CD4-positive, CD25-positive, alpha-beta regulatory T cell (primary cell): ENCODE measurements around the gene IFTAP. TPM values are rescaled to one million over a fixed set of nuclear protein-coding genes. Genes with fewer than 3 reads are reported as not detected.

Experiments used
- ATAC-seq, 2 donors: fragments of 150-1000 bp; cut with Tn5 transposase; one replicate each; pipeline ENCODE4 v1.10.0; 2021; ENCODE audit warnings: low read depth in 2 of 2, moderate number of reproducible peaks in 2 of 2, moderate library complexity in 1 of 2
- DNase-seq, 3 donors: peaks; one replicate each; pipeline versions ENCODE4 v3.0.0 to v3.0.0-alpha.2; 2012 to 2022; ENCODE audit warnings: mixed read lengths in 1 of 3
- H3K27ac ChIP-seq: one replicate; pipeline ENCODE4 v1.7.0; 2013; ENCODE audit warnings: mild to moderate bottlenecking, low read length; ENCODE audit not compliant: insufficient read depth, poor library complexity, severe bottlenecking
- H3K27me3 ChIP-seq: one replicate; pipeline ENCODE4 v1.7.0; 2013; ENCODE audit warnings: low read length; ENCODE audit not compliant: control insufficient read depth, insufficient read depth
- H3K36me3 ChIP-seq: one replicate; pipeline ENCODE4 v1.7.0; 2013; ENCODE audit warnings: mild to moderate bottlenecking, low read length, moderate library complexity; ENCODE audit not compliant: control insufficient read depth, insufficient read depth
- H3K4me1 ChIP-seq: 2 replicates; pipeline ENCODE4 v1.7.0; 2013; ENCODE audit warnings: mild to moderate bottlenecking, low read length; ENCODE audit not compliant: insufficient read depth, control insufficient read depth, poor library complexity, severe bottlenecking
- H3K4me3 ChIP-seq: one replicate; pipeline ENCODE4 v1.7.0; 2013; ENCODE audit warnings: low read depth, mild to moderate bottlenecking, low read length, moderate library complexity
- H3K9me3 ChIP-seq, 2 experiments: 1 replicate in 1 of 2; 2 replicates in 1 of 2; pipeline ENCODE4 v1.7.0; 2013; ENCODE audit warnings: low read length in 2 of 2, mild to moderate bottlenecking in 1 of 2, moderate library complexity in 1 of 2; ENCODE audit not compliant: control insufficient read depth in 2 of 2
- H3K27ac Mint-ChIP-seq, 3 donors: one replicate each; pipeline ENCODE4 v1.8.0; 2020 to 2022; ENCODE audit warnings: mild to moderate bottlenecking in 3 of 3, mixed read lengths in 3 of 3, moderate library complexity in 2 of 3
- H3K27me3 Mint-ChIP-seq: one replicate; pipeline ENCODE4 v1.8.0; 2022; ENCODE audit warnings: mild to moderate bottlenecking, mixed read lengths
- H3K36me3 Mint-ChIP-seq: one replicate; pipeline ENCODE4 v1.8.0; 2020; ENCODE audit warnings: mixed read lengths
- H3K4me1 Mint-ChIP-seq, 4 donors: one replicate each; pipeline ENCODE4 v1.8.0; 2020 to 2022; ENCODE audit warnings: mixed read lengths in 4 of 4, mild to moderate bottlenecking in 1 of 4
- H3K4me3 Mint-ChIP-seq, 4 donors: one replicate each; pipeline ENCODE4 v1.8.0; 2020 to 2022; ENCODE audit warnings: mild to moderate bottlenecking in 4 of 4, mixed read lengths in 4 of 4, moderate library complexity in 3 of 4
- H3K9me3 Mint-ChIP-seq, 7 donors: one replicate each; pipeline ENCODE4 v1.8.0; 2020 to 2022; ENCODE audit warnings: mixed read lengths in 7 of 7, mild to moderate bottlenecking in 3 of 7, moderate library complexity in 2 of 7
- polyA plus RNA-seq, 4 donors: library from polyadenylated mRNA; unstranded; fragments of 300-500 nt; fragmentation: Illumina TruSeq; gene quantifications; one replicate each; pipeline ENCODE4 v1.2.3, GENCODE V29; 2021
- total RNA-seq: library from RNA; stranded (reverse); gene quantifications from one replicate; pipeline ENCODE4 v1.2.3, GENCODE V29; 2022

Gene IFTAP
- total and polyA plus RNA-seq, 5 donors from 2014 or later: 0.71 to 3.8 (median 2.5) TPM; not detected in 1

DNA sequence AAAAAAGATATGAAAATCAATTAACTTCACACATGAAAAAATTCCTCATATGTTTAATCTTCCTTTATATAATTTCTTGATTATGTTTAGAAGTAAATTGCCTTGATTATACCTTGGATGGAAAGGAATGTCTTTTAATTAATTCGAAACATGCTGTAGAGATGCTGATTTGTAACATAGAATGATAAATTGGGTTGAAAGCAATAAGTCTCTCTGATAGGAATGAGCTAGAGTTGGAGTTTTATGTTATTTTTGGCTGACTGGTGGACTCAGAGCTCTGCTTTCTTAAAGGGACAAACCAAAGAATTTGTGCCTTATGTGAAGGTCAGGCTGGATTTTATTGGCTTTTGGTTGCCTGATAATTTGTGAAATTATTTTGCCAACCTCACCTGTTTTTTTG lies 98.4 kb downstream of the IFTAP start:
- no peaks in the 10 kb centered on the region for H3K27me3 ChIP-seq
- H3K36me3 ChIP-seq: no peaks in the 10 kb centered on the region
- no peaks in the 10 kb centered on the region for H3K27me3 Mint-ChIP-seq
- H3K27ac Mint-ChIP-seq: no peak overlapping the region
- DNase-seq: no peak
- no peak overlapping the region for H3K4me3 Mint-ChIP-seq
- no peaks in the 10 kb centered on the region for H3K4me1 Mint-ChIP-seq
- H3K27ac ChIP-seq: no peak overlapping the region
- no peaks in the 10 kb centered on the region for H3K9me3 Mint-ChIP-seq
- H3K36me3 Mint-ChIP-seq: no peaks in the 10 kb centered on the region
- ATAC-seq: no peak
- no peak overlapping the region for H3K4me3 ChIP-seq
- H3K4me1 ChIP-seq: no peaks in the 10 kb centered on the region
- no peaks in the 10 kb centered on the region for H3K9me3 ChIP-seq

DNA sequence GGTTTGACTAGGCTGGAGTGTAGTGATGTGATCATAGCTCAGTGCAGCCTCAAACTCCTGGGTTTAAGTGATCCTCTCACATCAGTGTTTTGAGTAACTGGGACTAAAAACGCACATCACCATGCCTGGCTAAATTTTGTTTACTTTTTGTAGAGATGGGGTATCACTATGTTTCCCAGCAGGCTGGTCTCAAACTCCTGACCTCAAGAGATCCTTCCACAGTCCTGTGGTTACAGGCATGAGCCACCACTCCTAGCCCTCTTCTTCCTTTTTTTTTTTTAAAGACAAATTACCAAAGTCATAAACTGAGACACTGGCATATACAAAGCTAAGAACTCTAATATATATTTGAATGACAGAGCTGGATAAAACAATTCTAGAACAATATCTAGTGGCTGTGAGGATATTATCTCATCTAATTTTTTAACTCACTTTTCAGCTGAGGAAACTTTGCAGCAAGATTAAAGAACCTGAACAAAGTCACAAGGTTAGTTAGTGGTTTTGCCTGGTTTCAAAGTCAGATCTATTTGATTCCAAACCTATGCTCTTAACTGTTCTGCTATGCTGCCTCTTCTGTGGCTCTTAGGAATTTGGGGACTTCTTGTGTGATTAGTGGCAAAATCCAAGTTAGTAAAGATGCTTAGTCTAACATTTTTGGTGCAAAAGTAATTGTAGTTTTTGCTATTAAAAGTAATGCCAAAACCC lies 99.0 kb downstream of the IFTAP start:
- Mint-ChIP-seq H3K27me3 (no peaks in the 10 kb centered on the region), H3K27ac (no peak overlapping the region), H3K36me3 (no peaks in the 10 kb centered on the region), H3K4me1 (no peaks in the 10 kb centered on the region), H3K4me3 (no peak overlapping the region), H3K9me3 (no peaks in the 10 kb centered on the region)
- no peak for ATAC-seq
- no peak overlapping the region for H3K4me3 ChIP-seq
- no peaks in the 10 kb centered on the region for H3K27me3 ChIP-seq
- DNase-seq: no peak
- H3K4me1 ChIP-seq: no peaks in the 10 kb centered on the region
- H3K27ac ChIP-seq: no peak overlapping the region
- no peaks in the 10 kb centered on the region for H3K9me3 ChIP-seq
- H3K36me3 ChIP-seq: no peaks in the 10 kb centered on the region

DNA sequence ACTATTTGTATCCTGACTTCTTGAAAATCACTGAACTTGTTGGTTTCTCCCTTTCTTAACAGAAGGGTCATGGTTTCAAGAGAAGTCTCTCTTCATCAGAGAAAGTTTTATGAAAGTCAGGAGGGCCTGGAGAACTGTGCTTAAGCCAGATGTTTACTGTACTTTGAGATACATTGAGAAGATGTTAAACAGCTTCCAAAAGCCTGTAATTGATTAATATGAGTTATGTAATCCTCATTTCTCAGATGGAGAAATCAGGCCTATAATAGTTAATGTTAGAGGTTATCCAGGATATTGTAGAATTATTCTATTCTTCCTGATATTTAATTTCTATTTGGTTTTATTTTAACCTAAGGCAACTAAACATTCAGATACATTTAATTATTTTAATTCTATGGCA lies 100.8 kb downstream of the IFTAP start:
- Histone ChIP-seq H3K4me1 (no peaks in the 10 kb centered on the region), H3K36me3 (no peaks in the 10 kb centered on the region), H3K9me3 (no peaks in the 10 kb centered on the region), H3K27me3 (no peaks in the 10 kb centered on the region), H3K4me3 (no peak overlapping the region), H3K27ac (no peak overlapping the region)
- no peaks in the 10 kb centered on the region for H3K4me1 Mint-ChIP-seq
- no peak overlapping the region for H3K4me3 Mint-ChIP-seq
- no peaks in the 10 kb centered on the region for H3K36me3 Mint-ChIP-seq
- H3K27ac Mint-ChIP-seq: no peak overlapping the region
- H3K9me3 Mint-ChIP-seq: no peaks in the 10 kb centered on the region
- DNase-seq: no peak
- no peak for ATAC-seq
- no peaks in the 10 kb centered on the region for H3K27me3 Mint-ChIP-seq

- no peaks in the 10 kb centered on the region for H3K4me1 ChIP-seq
- no peak for ATAC-seq
- Mint-ChIP-seq H3K27ac (no peak overlapping the region), H3K4me3 (peak overlapping the region in 1 of 4 donors; percentile 48), H3K4me1 (no peaks in the 10 kb centered on the region), H3K36me3 (no peaks in the 10 kb centered on the region), H3K9me3 (no peaks in the 10 kb centered on the region), H3K27me3 (no peaks in the 10 kb centered on the region)
- no peak for DNase-seq
- H3K36me3 ChIP-seq: no peaks in the 10 kb centered on the region
- H3K4me3 ChIP-seq: no peak overlapping the region
- no peaks in the 10 kb centered on the region for H3K27me3 ChIP-seq
- H3K9me3 ChIP-seq: no peaks in the 10 kb centered on the region
- no peak overlapping the region for H3K27ac ChIP-seq
Observed at GRCh38 chr11:36695571-36695970, 101.3 kb downstream of the IFTAP start.

DNA sequence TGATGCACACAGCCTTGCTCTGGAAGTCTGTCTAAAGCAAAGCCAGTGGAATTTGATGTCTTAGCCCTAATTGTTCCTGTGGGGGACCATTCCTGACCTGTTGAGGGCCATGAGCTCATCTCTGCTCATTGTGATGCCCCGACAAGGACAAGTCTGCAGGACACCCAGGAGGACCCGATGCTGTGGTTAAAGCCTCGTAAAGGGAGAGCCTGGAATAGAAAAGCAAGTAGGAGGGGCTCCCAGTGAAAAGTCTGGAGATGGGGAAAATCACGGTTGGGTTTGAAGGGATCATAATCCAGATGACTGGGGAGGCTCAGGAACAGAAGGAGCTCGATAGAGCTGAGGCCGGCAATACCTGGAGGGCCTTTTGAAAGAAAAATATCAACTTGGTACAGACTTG lies 102.2 kb downstream of the IFTAP start:
- H3K9me3 ChIP-seq: no peaks in the 10 kb centered on the region
- H3K4me1 ChIP-seq: no peaks in the 10 kb centered on the region
- H3K27me3 ChIP-seq: peaks cover 3% of the 10 kb centered on the region
- no peak overlapping the region for H3K4me3 Mint-ChIP-seq
- H3K36me3 Mint-ChIP-seq: no peaks in the 10 kb centered on the region
- no peaks in the 10 kb centered on the region for H3K9me3 Mint-ChIP-seq
- no peak for DNase-seq
- ATAC-seq: no peak
- H3K4me1 Mint-ChIP-seq: no peaks in the 10 kb centered on the region
- H3K4me3 ChIP-seq: no peak overlapping the region
- no peak overlapping the region for H3K27ac Mint-ChIP-seq
- H3K27ac ChIP-seq: no peak overlapping the region
- H3K27me3 Mint-ChIP-seq: no peaks in the 10 kb centered on the region
- H3K36me3 ChIP-seq: no peaks in the 10 kb centered on the region

DNA sequence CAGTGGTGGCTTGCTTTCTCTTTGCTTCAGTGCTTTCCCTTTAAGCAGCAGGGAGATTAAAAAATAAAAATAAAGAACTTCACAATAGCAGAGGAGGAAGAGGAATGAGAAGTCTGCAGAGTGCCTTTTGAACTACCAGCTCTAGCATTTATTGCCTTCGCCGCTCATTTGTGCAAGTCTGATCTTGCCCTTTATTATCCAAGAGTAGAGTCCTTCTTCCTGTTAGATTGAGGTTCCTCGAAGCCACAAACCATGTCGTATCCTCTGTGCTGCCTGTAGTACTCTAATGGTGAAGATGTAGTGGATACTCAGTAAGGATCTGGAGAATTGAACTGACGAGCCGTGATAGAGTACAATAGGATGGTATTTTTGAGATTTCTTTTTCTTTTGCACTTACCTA lies 105.0 kb downstream of the IFTAP start:
- Mint-ChIP-seq H3K27ac (no peak overlapping the region), H3K27me3 (no peaks in the 10 kb centered on the region), H3K36me3 (no peaks in the 10 kb centered on the region), H3K4me1 (no peaks in the 10 kb centered on the region), H3K9me3 (no peaks in the 10 kb centered on the region), H3K4me3 (no peak overlapping the region)
- Histone ChIP-seq H3K36me3 (no peaks in the 10 kb centered on the region), H3K4me1 (no peaks in the 10 kb centered on the region), H3K9me3 (no peaks in the 10 kb centered on the region), H3K4me3 (no peak overlapping the region), H3K27ac (no peak overlapping the region), H3K27me3 (peaks cover 3% of the 10 kb centered on the region)
- no peak for DNase-seq
- no peak for ATAC-seq

- H3K9me3 Mint-ChIP-seq: no peaks in the 10 kb centered on the region
- ATAC-seq (no peak), DNase-seq (no peak)
- no peaks in the 10 kb centered on the region for H3K27me3 Mint-ChIP-seq
- peaks cover 3% of the 10 kb centered on the region for H3K27me3 ChIP-seq
- H3K27ac Mint-ChIP-seq: no peak overlapping the region
- H3K36me3 ChIP-seq: no peaks in the 10 kb centered on the region
- no peaks in the 10 kb centered on the region for H3K4me1 ChIP-seq
- H3K4me3 ChIP-seq: no peak overlapping the region
- no peaks in the 10 kb centered on the region for H3K4me1 Mint-ChIP-seq
- no peaks in the 10 kb centered on the region for H3K36me3 Mint-ChIP-seq
- H3K9me3 ChIP-seq: no peaks in the 10 kb centered on the region
- H3K4me3 Mint-ChIP-seq: no peak overlapping the region
- no peak overlapping the region for H3K27ac ChIP-seq
Observed at GRCh38 chr11:36700246-36700645, 105.9 kb downstream of the IFTAP start.

- Histone ChIP-seq H3K4me3 (no peak overlapping the region), H3K27ac (no peak overlapping the region), H3K9me3 (no peaks in the 10 kb centered on the region), H3K4me1 (no peaks in the 10 kb centered on the region), H3K27me3 (peaks cover 3% of the 10 kb centered on the region), H3K36me3 (no peaks in the 10 kb centered on the region)
- H3K4me3 Mint-ChIP-seq: no peak overlapping the region
- H3K27ac Mint-ChIP-seq: no peak overlapping the region
- no peak for ATAC-seq
- H3K9me3 Mint-ChIP-seq: peaks cover 0 to 1% (median 0%) of the 10 kb centered on the region in 7 donors
- DNase-seq: peak in 1 of 3 donors; percentile 29
- H3K27me3 Mint-ChIP-seq: no peaks in the 10 kb centered on the region
- H3K4me1 Mint-ChIP-seq: no peaks in the 10 kb centered on the region
- no peaks in the 10 kb centered on the region for H3K36me3 Mint-ChIP-seq
Observed at GRCh38 chr11:36702330-36703054, 108.2 kb downstream of the IFTAP start.
